ENCODE data around the gene UPK2.
A peak's percentile ranks its signal among the peaks of the same experiment; 100 is the strongest.

UPK2 gene

GRCh38 chr11:118956094-118956846 is at the start of gene UPK2:
Gene UPK2 (plus strand): TSS chr11:118956298. CDS start chr11:118956351, 53 bp downstream.
- DNase-seq = peak; percentile 7 to 90 (median 76)

DNA sequence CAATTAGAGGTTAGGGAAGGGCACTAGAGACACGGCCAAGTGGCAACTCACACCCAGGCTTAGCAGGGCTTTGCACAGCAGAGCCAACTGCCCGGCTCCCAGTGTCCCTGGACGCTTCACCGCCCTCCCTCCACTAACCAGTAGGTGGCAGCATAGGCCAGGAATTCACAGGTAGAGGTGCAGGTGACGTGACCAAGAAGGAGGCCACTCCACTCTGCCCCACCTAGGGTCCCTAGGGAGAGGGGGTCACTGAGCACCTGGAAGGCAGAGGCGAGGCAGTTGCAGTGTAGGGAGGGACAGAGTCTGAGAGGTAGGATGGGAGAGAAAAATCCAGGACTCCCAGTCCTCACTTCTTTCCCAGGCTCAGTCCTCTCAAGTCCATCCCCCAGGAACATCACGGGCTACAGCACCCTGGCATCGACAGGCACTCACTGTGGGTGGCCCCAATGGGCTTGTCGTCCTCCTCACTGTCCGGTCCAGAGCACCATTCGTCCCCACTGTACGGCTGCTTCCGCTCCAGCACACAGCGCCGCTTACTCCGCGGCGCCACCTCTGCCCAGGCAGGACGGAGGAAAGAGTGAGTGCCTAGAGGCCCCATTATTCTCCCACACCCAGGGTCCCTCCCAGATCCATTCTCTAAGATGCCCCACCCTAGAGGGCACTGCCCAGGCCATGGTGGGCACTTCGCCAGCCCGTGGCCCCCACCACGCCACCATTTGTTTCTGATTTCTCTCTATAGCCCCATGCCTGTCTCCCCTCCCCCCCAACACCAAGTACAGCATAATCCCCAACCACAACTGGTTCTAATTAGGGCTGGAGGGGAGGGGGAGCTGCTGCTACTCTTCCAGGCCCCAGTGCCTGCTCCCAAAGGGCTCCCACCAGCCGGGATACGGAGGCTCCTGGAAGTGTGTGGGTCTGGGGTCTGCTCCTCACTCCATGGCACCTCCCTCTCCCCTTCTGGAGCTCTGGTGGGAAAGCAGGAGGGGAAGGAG is 48.8 kb upstream of the UPK2 start:
- DNase-seq = peak in 50 of 51 donors; percentile 40 to 91 (median 72)

DNA sequence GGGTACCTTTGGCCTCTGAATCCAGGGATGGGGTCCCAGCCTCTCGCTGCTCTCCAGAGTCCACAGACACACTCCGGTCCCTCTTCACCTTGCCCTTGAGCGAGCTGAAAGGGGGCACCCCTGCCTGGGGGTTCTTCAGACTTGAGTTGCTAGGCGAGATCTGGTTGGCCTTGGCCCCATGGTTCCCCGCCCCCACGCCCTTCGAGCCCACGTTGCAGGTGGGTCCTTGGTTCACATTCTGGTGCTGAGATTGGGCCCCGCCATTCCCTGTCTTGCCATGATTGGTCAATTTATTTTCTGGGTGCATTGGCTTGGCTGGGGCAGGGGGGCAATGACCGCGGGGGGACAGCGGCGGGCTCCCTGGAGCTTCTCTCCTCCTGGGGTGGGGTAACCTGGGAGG is 47.8 kb upstream of the UPK2 start:
- DNase-seq = no peak

DNA sequence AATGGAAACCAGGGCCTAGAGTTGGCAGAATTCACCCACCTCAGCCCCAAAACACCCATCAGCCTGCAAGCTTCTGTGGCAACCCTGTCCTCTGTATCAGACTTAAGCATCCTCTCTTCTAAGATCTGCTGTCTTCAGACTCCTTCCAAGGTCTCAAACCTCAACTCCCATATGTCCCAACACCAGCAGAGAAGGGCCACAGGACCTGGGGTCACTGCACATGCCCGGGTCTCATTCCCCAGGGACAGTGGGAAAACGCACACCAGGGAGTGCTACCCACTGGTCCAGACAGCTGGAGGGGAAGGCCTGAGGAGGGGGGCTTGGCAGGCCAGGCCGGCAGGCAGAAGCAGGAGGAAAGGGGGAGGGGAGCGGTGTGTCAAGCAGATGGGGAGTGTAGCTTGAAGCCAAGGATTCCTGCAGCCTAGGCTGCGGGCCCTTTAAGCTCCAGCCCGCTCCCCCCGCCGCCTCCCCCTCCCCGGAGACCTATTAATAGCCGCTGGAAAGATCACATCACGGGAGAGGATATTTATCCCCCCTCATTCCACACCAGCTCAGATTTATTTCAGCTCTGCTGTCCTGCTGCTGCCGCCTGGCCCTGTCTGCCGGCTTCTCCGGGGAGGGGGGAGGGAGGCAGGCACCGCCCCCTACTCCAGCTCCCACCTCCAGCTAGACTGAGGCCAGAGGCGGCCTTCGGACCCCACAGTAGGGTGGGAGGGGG is 47.0 kb upstream of the UPK2 start:
- peak in 31 of 51 donors; percentile 24 to 79 (median 57) for DNase-seq

DNA sequence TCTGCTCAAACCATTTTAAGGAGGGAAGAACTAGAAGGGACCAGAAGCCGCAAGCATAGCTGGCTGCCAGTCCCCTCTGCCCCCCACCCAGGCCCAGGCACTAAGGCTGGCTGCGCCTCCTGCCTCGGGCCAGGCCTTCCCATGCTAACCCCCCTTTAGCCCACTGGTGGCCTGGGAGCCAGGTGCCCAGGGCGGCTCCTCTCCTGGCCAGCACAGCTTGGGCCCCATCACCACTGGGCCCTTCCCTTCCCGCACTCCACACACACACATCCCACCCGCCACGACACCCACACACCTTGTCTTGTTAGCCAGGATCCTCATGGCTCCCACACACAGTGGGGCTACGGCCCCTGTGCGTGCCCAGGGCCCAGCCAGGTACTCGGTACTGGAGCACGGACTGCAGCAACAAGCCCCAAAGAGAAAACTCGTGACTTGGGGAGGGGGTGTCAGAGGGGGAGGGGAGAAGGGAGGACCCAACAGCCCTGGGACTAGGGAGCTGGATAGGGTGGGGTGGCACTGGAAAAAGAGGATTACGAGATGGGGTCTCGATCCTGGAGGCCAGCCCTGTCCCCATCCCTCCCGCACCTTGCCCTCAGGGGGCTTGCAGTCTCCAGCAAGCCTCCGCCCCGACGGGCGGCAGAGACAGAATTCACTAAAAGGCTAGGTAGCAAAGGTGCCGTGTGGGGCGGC is 46.3 kb upstream of the UPK2 start:
- DNase-seq = no peak

GRCh38 chr11:118910309-118911112 is 45.6 kb upstream of the UPK2 start:
- peak in 37 of 51 donors; percentile 24 to 78 (median 54) for DNase-seq

DNA sequence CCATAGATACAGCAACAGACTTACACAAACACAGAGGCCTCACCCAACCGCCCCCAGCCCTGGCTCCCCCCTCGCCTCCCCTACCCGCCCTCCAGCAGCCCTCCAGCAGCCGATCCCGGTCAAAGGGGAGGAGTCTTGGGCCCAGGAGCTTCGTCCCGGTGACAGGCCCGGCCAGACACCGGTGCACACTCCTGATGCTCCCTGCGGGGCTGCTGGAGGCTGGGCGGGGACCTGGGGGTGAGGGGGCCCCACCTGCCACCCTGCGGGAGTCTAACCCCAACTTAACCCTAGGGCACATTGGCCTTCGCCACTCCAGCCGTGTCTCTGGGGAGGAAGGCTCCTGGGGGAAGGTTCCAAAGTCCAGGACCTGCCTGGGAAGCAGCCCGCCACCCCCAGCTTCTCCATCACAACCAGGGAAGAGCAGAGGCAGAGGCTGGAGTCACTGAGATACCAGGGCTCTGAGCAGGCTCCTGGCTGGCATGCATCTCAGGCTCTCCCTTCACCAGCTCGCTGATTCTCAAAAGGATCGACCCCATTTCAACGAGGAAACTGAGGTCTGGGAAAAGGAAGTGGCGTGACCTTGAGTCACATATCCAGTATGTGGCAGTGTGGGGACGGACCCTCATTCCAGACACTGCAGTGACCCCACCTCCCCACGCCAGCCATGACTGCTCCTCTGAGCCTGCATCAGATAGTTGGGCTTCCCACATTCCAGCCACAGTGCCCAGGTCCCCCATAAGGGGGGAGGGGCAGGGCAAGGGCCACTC is 44.8 kb upstream of the UPK2 start:
- DNase-seq = peak in 1 of 51 donors; percentile 49

GRCh38 chr11:118911880-118912741 is 44.0 kb upstream of the UPK2 start:
- peak in 22 of 51 donors; percentile 21 to 82 (median 47) for DNase-seq

GRCh38 chr11:118912742-118913410 is 43.2 kb upstream of the UPK2 start:
- no peak for DNase-seq

- peak in 34 of 51 donors; percentile 22 to 82 (median 58) for DNase-seq
Measured at GRCh38 chr11:118913411-118914125, 42.5 kb upstream of the UPK2 start.

GRCh38 chr11:118914178-118914918 is 41.8 kb upstream of the UPK2 start:
- peak in 34 of 51 donors; percentile 23 to 83 (median 58) for DNase-seq

- no peak for DNase-seq
Measured at GRCh38 chr11:118914987-118915386, 41.1 kb upstream of the UPK2 start.

DNA sequence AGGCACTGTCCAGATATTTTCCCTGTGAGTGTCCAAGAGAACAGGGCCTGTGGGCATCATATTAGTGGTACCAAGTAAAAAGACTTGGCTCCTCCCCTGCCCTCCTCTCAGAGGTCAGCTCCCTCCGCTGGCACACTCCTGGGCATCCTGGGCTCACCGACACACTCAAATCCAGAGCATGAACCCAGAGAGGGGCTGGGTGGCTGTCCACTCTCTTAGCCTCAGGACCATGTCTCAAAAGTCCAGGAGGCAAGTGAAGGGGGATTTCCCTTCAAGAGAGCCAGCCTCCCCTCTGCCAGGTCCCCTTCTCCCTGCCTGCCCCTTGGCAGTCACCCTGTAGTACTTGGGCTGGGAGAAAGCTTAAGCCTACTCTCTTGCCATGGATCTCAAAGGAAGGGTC is 40.7 kb upstream of the UPK2 start:
- no peak for DNase-seq

- DNase-seq = peak in 1 of 51 donors; percentile 12
Measured at GRCh38 chr11:118915941-118916841, 39.9 kb upstream of the UPK2 start.

DNA sequence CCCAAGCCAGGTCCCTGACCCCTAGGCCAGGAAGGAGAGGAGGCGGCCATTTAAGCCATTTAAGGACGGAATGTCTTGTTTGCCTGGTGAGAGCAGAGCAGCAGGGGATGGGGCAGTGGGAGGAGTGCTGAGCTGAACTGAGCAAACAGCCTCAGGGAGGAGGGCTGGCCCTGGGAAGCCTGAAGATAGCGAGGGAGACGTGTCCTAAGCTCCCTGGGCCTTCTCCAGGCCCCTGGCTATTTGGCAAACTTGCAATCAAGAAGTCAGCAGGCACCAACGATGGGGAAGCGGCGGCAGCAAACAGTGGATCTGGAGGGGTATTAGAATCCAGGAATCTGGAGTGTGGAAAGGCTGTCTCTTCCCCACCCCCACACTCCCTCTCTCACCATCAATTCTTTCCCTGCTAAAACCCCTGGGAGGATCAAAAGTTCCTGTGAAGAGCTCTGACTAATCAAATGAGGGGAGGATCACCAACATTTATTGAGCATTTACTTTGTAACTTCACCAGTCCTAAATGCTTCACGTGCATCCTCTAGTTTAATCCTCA is 39.2 kb upstream of the UPK2 start:
- no peak for DNase-seq
